ENCODE measurements around the gene TOX3.

Gene TOX3

GRCh38 chr16:52441886-52442285 lies 105.1 kb downstream of the TOX3 start:
- no peak for DNase-seq

DNA sequence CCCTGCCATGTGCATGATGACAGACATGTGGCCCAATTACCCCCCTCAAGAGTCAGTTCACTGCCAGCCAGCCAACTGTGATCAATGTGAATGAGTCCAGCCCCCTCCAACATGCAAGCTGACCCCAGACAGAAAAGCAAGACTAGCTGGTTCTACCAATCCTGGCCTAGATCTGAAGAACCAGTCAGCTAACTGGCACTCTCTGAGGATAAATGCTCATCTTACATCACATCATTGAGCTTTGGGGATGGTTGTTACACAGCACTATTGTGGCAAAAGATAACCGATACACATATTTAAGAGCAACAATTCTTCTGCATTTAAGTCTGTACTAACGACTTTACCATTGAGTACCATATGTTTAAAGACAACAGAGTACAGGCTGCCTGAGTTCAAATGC lies 106.7 kb downstream of the TOX3 start:
- no peak for DNase-seq

- no peak for DNase-seq
Measured at GRCh38 chr16:52439750-52440149, 107.2 kb downstream of the TOX3 start.

- no peak for DNase-seq
Measured at GRCh38 chr16:52439171-52439701, 107.7 kb downstream of the TOX3 start.

- no peak for DNase-seq
Measured at GRCh38 chr16:52437277-52437670, 109.7 kb downstream of the TOX3 start.

- no peak for DNase-seq
Measured at GRCh38 chr16:52436339-52437276, 110.3 kb downstream of the TOX3 start.

DNA sequence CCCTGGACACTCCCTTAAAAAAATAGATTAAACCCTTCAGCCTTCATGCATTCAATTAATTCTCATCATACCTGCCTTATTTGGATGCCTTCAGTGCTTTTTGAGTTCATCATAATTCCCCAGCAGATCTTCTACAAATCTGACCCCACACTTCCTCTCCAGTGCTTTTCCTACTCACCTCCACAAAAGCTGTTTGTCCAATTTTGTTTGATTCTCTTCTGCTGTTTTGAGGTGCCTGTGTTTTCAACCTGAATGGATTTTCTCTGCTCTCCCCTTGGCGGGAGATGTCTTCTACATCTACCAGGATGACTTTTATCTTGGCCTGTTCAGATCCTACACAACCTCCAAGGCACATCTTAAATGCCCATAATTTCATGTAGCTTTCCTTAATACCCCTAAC lies 112.7 kb downstream of the TOX3 start:
- no peak for DNase-seq

- DNase-seq, result no peak
Measured at GRCh38 chr16:52433643-52434042, 113.3 kb downstream of the TOX3 start.

DNA sequence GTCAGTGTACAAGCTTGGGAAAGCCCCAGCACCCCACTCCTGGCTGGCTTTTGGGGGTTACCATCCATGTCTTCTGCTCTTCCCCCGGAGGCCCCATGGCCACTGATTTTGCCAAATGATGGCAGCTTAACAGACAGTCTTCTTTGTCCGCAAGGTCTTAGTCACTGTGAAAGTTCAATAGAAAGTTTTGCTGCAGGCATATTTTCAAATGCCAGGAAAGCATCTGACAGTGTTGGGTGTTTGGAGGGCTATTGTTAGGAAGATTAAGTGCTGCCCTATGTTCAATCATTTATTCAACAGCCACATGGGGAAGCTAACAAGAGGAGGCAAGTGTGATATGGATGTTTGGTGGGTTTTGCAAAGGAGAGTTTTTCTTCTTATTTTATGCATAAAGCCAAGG lies 122.4 kb downstream of the TOX3 start:
- DNase-seq, result no peak

- no peak for DNase-seq
Measured at GRCh38 chr16:52422307-52422706, 124.6 kb downstream of the TOX3 start.

DNA sequence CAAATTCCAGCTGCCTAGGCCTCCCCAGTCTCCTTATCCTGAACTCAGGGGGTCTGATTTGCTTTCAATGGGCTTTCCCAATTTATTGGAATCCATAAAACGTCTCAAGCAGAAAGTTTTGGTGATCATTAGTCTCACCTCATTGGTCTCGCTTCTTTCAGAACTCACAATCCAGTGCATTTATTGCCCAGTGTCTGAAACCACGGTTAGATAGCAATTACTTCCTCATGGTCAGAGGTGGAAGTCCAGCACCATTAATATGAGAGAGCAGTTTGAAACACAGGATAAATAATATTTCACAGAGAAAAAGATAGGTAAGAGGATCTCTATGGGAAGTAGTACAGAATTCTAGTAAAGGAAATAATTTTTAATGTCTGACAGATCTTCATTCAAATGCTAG lies 128.7 kb downstream of the TOX3 start:
- no peak for DNase-seq

DNA sequence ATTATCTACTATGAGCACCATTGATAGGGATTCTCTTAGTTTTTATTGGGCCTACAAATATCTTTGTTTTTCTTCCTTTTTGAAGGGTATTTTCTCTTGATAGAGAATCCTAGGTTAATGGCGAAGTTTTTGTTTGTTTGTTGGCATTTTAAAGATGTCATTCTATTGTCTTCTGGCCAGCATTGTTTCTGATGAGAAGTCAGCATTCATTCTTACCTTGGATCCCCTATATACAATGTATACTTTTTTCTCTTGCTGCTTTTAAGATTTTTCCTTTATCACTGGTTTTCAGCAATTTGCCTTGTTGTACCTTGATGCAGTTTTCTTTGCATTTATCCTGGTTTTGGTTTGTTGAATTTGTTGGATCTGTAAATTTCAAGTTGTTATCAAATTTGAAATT lies 130.1 kb downstream of the TOX3 start:
- no peak for DNase-seq

- no peak for DNase-seq
Measured at GRCh38 chr16:52411011-52411410, 135.9 kb downstream of the TOX3 start.

- no peak for DNase-seq
Measured at GRCh38 chr16:52408191-52408845, 138.6 kb downstream of the TOX3 start.

- no peak for DNase-seq
Measured at GRCh38 chr16:52407778-52408177, 139.2 kb downstream of the TOX3 start.

DNA sequence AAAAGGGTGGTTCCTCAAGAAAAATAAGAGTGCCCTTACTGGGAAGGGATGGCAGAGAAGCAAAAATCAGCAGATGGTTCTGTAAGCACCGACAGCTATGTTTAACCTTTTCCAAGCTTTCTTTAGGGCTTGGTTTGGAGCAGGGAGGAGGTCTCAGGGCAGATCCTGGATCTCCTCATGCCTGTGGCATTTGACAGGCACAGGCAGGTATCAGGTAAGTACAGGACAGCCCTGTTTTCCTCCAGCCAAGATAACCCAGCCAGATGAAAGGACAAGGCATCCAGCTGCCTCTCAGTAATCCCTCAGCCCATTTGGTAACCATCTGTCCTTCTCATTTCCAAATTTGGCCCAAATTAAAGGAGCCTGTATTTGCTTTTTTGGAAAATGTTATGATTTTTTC lies 141.5 kb downstream of the TOX3 start:
- DNase-seq, result no peak

DNA sequence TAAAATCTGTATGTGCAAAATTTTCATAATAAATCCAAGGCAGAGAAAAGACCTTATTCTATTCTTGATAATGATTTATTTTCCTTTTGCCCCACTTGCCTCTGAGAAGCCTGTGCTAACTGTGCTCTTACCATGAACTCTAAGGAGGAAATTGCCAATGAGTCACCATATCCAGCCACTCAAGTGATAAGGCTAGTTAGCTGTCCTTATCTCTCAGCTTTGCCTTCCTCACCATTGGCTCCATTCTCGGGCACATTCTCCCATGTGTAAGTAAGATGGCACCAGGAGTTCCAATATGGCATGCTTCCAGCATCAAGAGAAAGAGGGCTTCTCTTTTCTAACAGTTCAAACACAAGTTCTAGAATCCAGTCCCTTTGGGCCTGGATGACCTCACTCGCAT lies 142.4 kb downstream of the TOX3 start:
- DNase-seq, result no peak

- no peak for DNase-seq
Measured at GRCh38 chr16:52399116-52399515, 147.8 kb downstream of the TOX3 start.

DNA sequence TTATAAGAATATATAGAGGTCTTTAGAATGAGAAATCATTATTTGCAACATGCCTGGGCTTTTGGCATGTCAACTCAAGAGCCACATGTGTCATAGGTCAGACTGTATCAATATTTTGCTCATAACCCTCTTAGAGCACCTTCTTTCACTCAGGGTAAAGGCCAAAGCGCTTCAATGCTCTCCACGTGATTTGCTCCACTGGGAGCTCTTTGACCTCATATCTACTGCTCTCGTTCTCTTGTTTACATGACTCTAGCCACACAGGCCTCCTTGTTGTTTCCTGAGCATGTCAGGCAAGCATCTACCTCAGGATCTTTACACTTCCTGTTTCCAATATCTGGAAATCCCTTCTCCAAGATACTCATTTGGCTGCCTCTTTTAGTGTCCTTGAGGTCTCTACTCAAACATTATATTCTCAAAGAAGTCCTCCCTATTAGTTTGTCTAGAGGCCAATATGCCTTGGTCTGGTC lies 148.4 kb downstream of the TOX3 start:
- no peak for DNase-seq

GRCh38 chr16:52398021-52398420 lies 148.9 kb downstream of the TOX3 start:
- no peak for DNase-seq

GRCh38 chr16:52393448-52393847 lies 153.5 kb downstream of the TOX3 start:
- no peak for DNase-seq

GRCh38 chr16:52389045-52389444 lies 157.9 kb downstream of the TOX3 start:
- no peak for DNase-seq

Measured in stimulated activated naive CD4-positive, alpha-beta T cell (primary cell).